Measurements from ENCODE around the gene PRCC.

- TF ChIP-seq GATA2 (IDR thresholded peaks at IDR 0.05; ENCODE audit: low read depth, low read length): no peak
- no peak for TF ChIP-seq GATA3 (IDR thresholded peaks at IDR 0.05; ENCODE audit: low read depth, low read length)
Measured at GRCh38 chr1:156804572-156805243, 37.4 kb downstream of the PRCC start.
